GM06990 (cell line): ENCODE data around the gene CORIN.
A peak's percentile ranks its signal among the peaks of the same experiment; 100 is the strongest.

Experiments
- DNase-seq: peaks from one replicate; pipeline ENCODE4 v3.0.0-alpha.2; 2011; ENCODE audit not compliant: insufficient read length; ENCODE audit errors: extremely low read depth
- H3K27me3 ChIP-seq: replicated peaks from 2 replicates; pipeline ENCODE4 v1.6.0; 2011; ENCODE audit warnings: low read length; ENCODE audit not compliant: control insufficient read depth, insufficient read depth
- H3K36me3 ChIP-seq: 2 replicates; pipeline ENCODE4 v1.5.1; 2011; ENCODE audit warnings: low read length; ENCODE audit not compliant: control insufficient read depth, insufficient read depth
- H3K4me3 ChIP-seq: replicated peaks from 2 replicates; pipeline ENCODE4 v1.5.1; 2011; ENCODE audit warnings: low read depth, mild to moderate bottlenecking, control low read depth, low read length
- CTCF ChIP-seq: IDR thresholded peaks from 2 replicates; pipeline ENCODE4 v1.5.1; 2011; ENCODE audit warnings: low read length, control low read depth, mild to moderate bottlenecking, inconsistent platforms; ENCODE audit not compliant: insufficient read depth, poor library complexity, severe bottlenecking

Gene CORIN

GRCh38 chr4:47839259-47839658 is 1.4 kb upstream of the CORIN start:
- Histone ChIP-seq H3K4me3 (no peak overlapping the region), H3K27me3 (no peaks in the 10 kb centered on the region), H3K36me3 (peaks cover 1% of the 10 kb centered on the region; the same call in 1 of the 2 replicates)
- peak; percentile 57 for TF ChIP-seq CTCF
- DNase-seq: peak; percentile 36

DNA sequence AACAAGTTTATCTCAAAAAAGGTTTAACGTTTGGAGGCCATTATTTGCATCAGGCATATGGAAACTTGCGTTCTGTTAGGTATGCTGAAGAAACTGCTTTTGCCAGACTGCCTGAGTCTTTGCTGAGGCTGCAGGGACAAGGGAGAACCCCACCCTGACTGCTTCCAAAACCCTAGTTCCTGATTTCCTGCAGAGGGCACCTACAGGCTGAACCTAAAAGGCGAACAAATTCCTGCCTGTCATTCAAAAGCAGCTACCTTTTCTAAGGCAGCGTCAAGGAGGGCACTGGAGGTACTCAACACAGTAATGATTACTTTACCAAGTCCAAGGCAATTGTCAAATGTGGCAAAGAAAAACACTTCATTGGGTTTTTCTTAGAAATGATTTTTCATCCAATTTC is 578 bp upstream of the CORIN start:
- Histone ChIP-seq H3K36me3 (peaks cover 1% of the 10 kb centered on the region; the same call in 1 of the 2 replicates), H3K4me3 (no peak overlapping the region), H3K27me3 (no peaks in the 10 kb centered on the region)
- no peak for TF ChIP-seq CTCF
- DNase-seq: no peak

GRCh38 chr4:47837094-47837907 is 566 bp downstream of the CORIN start:
- Histone ChIP-seq H3K27me3 (no peaks in the 10 kb centered on the region), H3K36me3 (no peaks in the 10 kb centered on the region; the same call in 1 of the 2 replicates), H3K4me3 (peak overlapping the region; percentile 70)
- peak; percentile 79 for DNase-seq
- peak; percentile 1 for TF ChIP-seq CTCF

- TF ChIP-seq CTCF: peak; percentile 82
- Histone ChIP-seq H3K36me3 (no peaks in the 10 kb centered on the region), H3K4me3 (peak overlapping the region; percentile 70)
Observed at GRCh38 chr4:47836641-47837093, 1.2 kb downstream of the CORIN start.

GRCh38 chr4:47835494-47835893 is 2.4 kb downstream of the CORIN start:
- H3K4me3 ChIP-seq: no peak overlapping the region
- H3K36me3 ChIP-seq: no peaks in the 10 kb centered on the region
- H3K27me3 ChIP-seq: no peaks in the 10 kb centered on the region
- DNase-seq: no peak
- TF ChIP-seq CTCF: no peak

More at GRCh38 chr4:47836641-47837093, 1.2 kb downstream of the CORIN start:
- peak; percentile 62 for DNase-seq
- no peaks in the 10 kb centered on the region for H3K27me3 ChIP-seq
